K562 (cell line): ENCODE measurements around the gene ESPL1. TPM values are rescaled to one million over a fixed set of nuclear protein-coding genes. Genes with fewer than 3 reads are reported as not detected.

Experiments
- ATF4 ChIP-seq: fragments of 450-650 bp; formaldehyde crosslinking; IDR thresholded peaks from 2 replicates; pipeline ENCODE4 v1.4.0; 2022; ENCODE audit warnings: mild to moderate bottlenecking, moderate library complexity
- E2F6 ChIP-seq, 2 experiments: IDR thresholded peaks; 2 replicates each; pipeline ENCODE4 v1.6.1; 2011; ENCODE audit warnings: borderline replicate concordance in 1 of 2, control low read depth in 1 of 2, low read depth in 1 of 2, low read length in 1 of 2, mild to moderate bottlenecking in 1 of 2, mixed read lengths in 1 of 2, moderate library complexity in 1 of 2; ENCODE audit not compliant: insufficient read depth in 1 of 2, insufficient read length in 1 of 2, poor library complexity in 1 of 2, severe bottlenecking in 1 of 2; ENCODE audit errors: extremely low read depth in 1 of 2
- HIVEP1 ChIP-seq: fragments of 250-450 bp; sonication (Bioruptor Pico); IDR thresholded peaks from 2 replicates; pipeline ENCODE4 v1.4.0; 2020; ENCODE audit warnings: mild to moderate bottlenecking
- KDM1A ChIP-seq, 2 experiments: fragments of 450-650 bp; IDR thresholded peaks; 2 replicates each; pipeline ENCODE4 v1.6.1; 2016; ENCODE audit warnings: mild to moderate bottlenecking in 2 of 2
- MIER1 ChIP-seq: fragments of 450-650 bp; IDR thresholded peaks from 2 replicates; pipeline ENCODE4 v1.6.1; 2016; ENCODE audit warnings: antibody characterized with exemption, mild to moderate bottlenecking, low read depth
- MXI1 ChIP-seq: IDR thresholded peaks from 2 replicates; pipeline ENCODE4 v1.6.1; 2011; ENCODE audit warnings: low read depth, mild to moderate bottlenecking, improper control_type of control experiment, low read length
- NFIC ChIP-seq: fragments of 450-650 bp; IDR thresholded peaks from 2 replicates; pipeline ENCODE4 v1.6.1; 2017; ENCODE audit warnings: mild to moderate bottlenecking, inconsistent platforms
- OTX1 ChIP-seq: fragments of 450-650 bp; formaldehyde crosslinking; IDR thresholded peaks from 2 replicates; pipeline ENCODE4 v1.4.0; 2022; ENCODE audit warnings: mild to moderate bottlenecking
- PCBP1 ChIP-seq: fragments of 200-400 bp; formaldehyde crosslinking; IDR thresholded peaks from 2 replicates; pipeline ENCODE4 v1.6.1; 2018; ENCODE audit warnings: mild to moderate bottlenecking, low read depth, low read length; ENCODE audit not compliant: poor library complexity, severe bottlenecking
- POLR2AphosphoS5 ChIP-seq: IDR thresholded peaks from 2 replicates; pipeline ENCODE4 v1.6.1; 2011; ENCODE audit warnings: mild to moderate bottlenecking, low read depth, low read length, moderate library complexity; ENCODE audit not compliant: control insufficient read depth, insufficient read depth
- RBM14 ChIP-seq: fragments of 200-400 bp; formaldehyde crosslinking; IDR thresholded peaks from 2 replicates; pipeline ENCODE4 v1.6.1; 2018; ENCODE audit warnings: low read depth, mild to moderate bottlenecking, low read length, moderate library complexity, borderline replicate concordance; ENCODE audit not compliant: insufficient read depth
- SETDB1 ChIP-seq: IDR thresholded peaks from one replicate; pipeline ENCODE4 v1.6.1; 2012; ENCODE audit warnings: low read length, control low read depth, inconsistent platforms
- THAP12 ChIP-seq: fragments of 250-450 bp; sonication (Bioruptor Pico); IDR thresholded peaks from 2 replicates; pipeline ENCODE4 v1.9.0; 2021; ENCODE audit warnings: mild to moderate bottlenecking, inconsistent platforms
- VEZF1 ChIP-seq: fragments of 200-800 bp; sonication (Bioruptor generic); IDR thresholded peaks from 2 replicates; pipeline ENCODE4 v1.6.1; 2017; ENCODE audit warnings: missing genetic modification characterization, missing compliant biosample characterization
- WHSC1 ChIP-seq: IDR thresholded peaks from one replicate; pipeline ENCODE4 v1.6.1; 2012; ENCODE audit warnings: low read length, control low read depth, inconsistent platforms
- ZBED1 ChIP-seq: IDR thresholded peaks from 2 replicates; pipeline ENCODE4 v1.6.1; 2014
- ZBTB7A ChIP-seq: IDR thresholded peaks from 2 replicates; pipeline ENCODE4 v1.6.1; 2011; ENCODE audit warnings: low read depth, mild to moderate bottlenecking, low read length, moderate library complexity, borderline replicate concordance; ENCODE audit not compliant: control insufficient read depth
- ZNF3 ChIP-seq: fragments of 250-450 bp; sonication (Bioruptor Pico); IDR thresholded peaks from 2 replicates; pipeline ENCODE4 v1.5.0; 2021; ENCODE audit warnings: mild to moderate bottlenecking, moderate library complexity
- ZNF764 ChIP-seq: fragments of 250-450 bp; sonication (Bioruptor Pico); IDR thresholded peaks from 2 replicates; pipeline ENCODE4 v1.4.0; 2020; ENCODE audit warnings: low read depth, mild to moderate bottlenecking, moderate library complexity
- polyA plus RNA-seq, 8 experiments: library from polyadenylated mRNA; depleted of rRNA in 4 of 8; stranded (reverse) in 5 of 8; unstranded in 3 of 8; fragments of >200 nt; fragmentation: Nextera tagmentation in 2 of 8; fragmentation: Illumina TruSeq in 1 of 8; extraction: Ambion mirVana in 2 of 8; extraction: Trizol in 1 of 8; gene quantifications; 2 replicates each; pipeline versions ENCODE4 v1.2.1 to v1.2.3, GENCODE V29; 2011 to 2014; ENCODE audit warnings: inconsistent platforms in 1 of 8, missing spikeins in 1 of 8
- total RNA-seq, 7 experiments: library from RNA; depleted of rRNA in 6 of 7; stranded (reverse); fragments of >200 nt in 6 of 7; fragmentation: Illumina TruSeq in 2 of 7; extraction: Trizol in 2 of 7; gene quantifications; 2 replicates each; pipeline versions ENCODE4 v1.2.1 to v1.2.3, GENCODE V29; 2011 to 2021; ENCODE audit warnings: low replicate concordance in 1 of 7

The ESPL1 gene
- total and polyA plus RNA-seq, 9 of the 15 experiments (the other 6 are each of a cell fraction or from before 2014, with no cell fraction given), result 1.2 to 55.0 (median 18.7) TPM

- TF ChIP-seq VEZF1 (CRISPR knock-in tag) (peak; percentile 93), MXI1 (0 out of 2 replicates have a peak, but pooled peaks have one; percentile 10), HIVEP1 (CRISPR knock-in tag) (peak; percentile 61; the same call in 1 of the 2 replicates), ZBED1 (no peak), MIER1 (0 out of 2 replicates have a peak, but pooled peaks have one; percentile 6), ZBTB7A (0 out of 2 replicates have a peak, but pooled peaks have one; percentile 45), PCBP1 (peak; percentile 83), THAP12 (CRISPR knock-in tag) (peak; percentile 31; the same call in 1 of the 2 replicates), ZNF764 (CRISPR knock-in tag) (peak; percentile 70), ZNF3 (CRISPR knock-in tag) (no peak), KDM1A (IDR thresholded peaks at IDR 0.05) (no peak), E2F6 (IDR thresholded peaks at IDR 0.05; ENCODE audit: borderline replicate concordance in 1 of 2, extremely low read depth in 1 of 2, insufficient read depth in 1 of 2, insufficient read length in 1 of 2, low read depth in 1 of 2, low read length in 1 of 2, poor library complexity in 1 of 2, severe bottlenecking in 1 of 2) (peak in 1 of 2 experiments; percentile 59), POLR2AphosphoS5 (peak; percentile 34; the same call in 1 of the 2 replicates), SETDB1 (no peak), OTX1 (0 out of 2 replicates have a peak, but pooled peaks have one; percentile 59), ATF4 (no peak), RBM14 (no peak), NFIC (peak; percentile 55; the same call in 1 of the 2 replicates), WHSC1 (no peak)
These were observed 16.4 kb upstream of the ESPL1 start (continued) for GRCh38 chr12:53251477-53252348.
